WERI-Rb-1 (cell line): ENCODE data around the gene CDO1.
"Not testable (repeated sequence)": the region's sequence is repeated elsewhere in the genome, so short reads cannot be mapped to it uniquely, and the experiment has no call there.

ENCODE experiments used
- DNase-seq: peaks from one replicate; pipeline ENCODE4 v3.0.0-alpha.2; 2020
- H3K27ac ChIP-seq: fragments of 250-450 bp; sonication (Bioruptor Pico); 2 replicates; pipeline ENCODE4 v1.5.1; 2020; ENCODE audit warnings: mild to moderate bottlenecking, moderate library complexity
- H3K27me3 ChIP-seq: fragments of 250-450 bp; sonication (Bioruptor Pico); 2 replicates; pipeline ENCODE4 v1.5.1; 2021; ENCODE audit warnings: mild to moderate bottlenecking, low read depth, moderate library complexity; ENCODE audit not compliant: insufficient read depth, severe bottlenecking
- H3K36me3 ChIP-seq: fragments of 250-450 bp; sonication (Bioruptor Pico); 2 replicates; pipeline ENCODE4 v1.5.1; 2020; ENCODE audit warnings: mild to moderate bottlenecking, moderate library complexity
- H3K4me3 ChIP-seq: 2 replicates; pipeline ENCODE4 v1.5.1; 2011; ENCODE audit warnings: low read depth, mild to moderate bottlenecking, control low read depth, low read length
- H3K9me3 ChIP-seq: fragments of 250-450 bp; sonication (Bioruptor Pico); 2 replicates; pipeline ENCODE4 v1.5.1; 2021; ENCODE audit warnings: mild to moderate bottlenecking, moderate library complexity; ENCODE audit not compliant: severe bottlenecking
- TF ChIP-seq, protein P1 (sequence below): IDR thresholded peaks from 2 replicates; pipeline ENCODE4 v1.5.1; 2011; ENCODE audit warnings: low read depth, mild to moderate bottlenecking, control low read depth, inconsistent platforms, low read length

Gene CDO1

DNA sequence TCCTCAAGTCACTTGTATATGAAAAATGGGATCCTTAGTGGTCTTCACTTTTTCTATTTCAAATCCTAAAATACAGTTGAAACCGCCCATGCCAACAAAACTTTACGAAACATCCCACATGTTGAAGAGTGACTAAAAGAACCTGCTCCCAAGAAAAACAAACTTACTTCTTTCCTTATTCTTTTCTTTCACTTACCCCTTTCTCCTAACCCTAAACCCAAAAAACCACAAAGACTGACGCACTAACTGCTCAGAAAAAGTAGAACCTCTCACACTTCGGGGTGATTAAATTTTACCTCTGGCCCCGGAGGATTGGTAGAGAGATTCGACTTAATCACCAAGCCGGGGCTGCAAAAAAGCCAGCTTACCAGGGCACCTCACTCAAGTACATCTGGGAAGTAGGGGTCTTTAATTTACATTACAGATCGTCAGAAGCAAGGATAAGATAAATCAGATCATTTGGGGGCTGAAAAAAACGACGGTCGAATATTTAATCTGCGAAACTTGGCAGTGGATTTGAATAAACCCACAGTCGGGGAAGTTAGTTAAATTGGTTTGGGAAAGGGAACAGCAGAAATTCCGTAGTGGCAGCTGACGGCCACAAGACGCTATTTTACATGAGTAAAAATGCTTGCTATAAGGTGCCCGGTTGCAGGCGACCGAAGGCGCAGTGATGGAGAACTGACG lies 1.3 kb downstream of the CDO1 start:
- no peaks in the 10 kb centered on the region for H3K9me3 ChIP-seq
- H3K36me3 ChIP-seq: no peaks in the 10 kb centered on the region
- TF ChIP-seq, protein P1, sequence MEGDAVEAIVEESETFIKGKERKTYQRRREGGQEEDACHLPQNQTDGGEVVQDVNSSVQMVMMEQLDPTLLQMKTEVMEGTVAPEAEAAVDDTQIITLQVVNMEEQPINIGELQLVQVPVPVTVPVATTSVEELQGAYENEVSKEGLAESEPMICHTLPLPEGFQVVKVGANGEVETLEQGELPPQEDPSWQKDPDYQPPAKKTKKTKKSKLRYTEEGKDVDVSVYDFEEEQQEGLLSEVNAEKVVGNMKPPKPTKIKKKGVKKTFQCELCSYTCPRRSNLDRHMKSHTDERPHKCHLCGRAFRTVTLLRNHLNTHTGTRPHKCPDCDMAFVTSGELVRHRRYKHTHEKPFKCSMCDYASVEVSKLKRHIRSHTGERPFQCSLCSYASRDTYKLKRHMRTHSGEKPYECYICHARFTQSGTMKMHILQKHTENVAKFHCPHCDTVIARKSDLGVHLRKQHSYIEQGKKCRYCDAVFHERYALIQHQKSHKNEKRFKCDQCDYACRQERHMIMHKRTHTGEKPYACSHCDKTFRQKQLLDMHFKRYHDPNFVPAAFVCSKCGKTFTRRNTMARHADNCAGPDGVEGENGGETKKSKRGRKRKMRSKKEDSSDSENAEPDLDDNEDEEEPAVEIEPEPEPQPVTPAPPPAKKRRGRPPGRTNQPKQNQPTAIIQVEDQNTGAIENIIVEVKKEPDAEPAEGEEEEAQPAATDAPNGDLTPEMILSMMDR: no peak
- H3K27ac ChIP-seq: no peak overlapping the region
- no peak overlapping the region for H3K4me3 ChIP-seq
- no peak for DNase-seq
- no peaks in the 10 kb centered on the region for H3K27me3 ChIP-seq

DNA sequence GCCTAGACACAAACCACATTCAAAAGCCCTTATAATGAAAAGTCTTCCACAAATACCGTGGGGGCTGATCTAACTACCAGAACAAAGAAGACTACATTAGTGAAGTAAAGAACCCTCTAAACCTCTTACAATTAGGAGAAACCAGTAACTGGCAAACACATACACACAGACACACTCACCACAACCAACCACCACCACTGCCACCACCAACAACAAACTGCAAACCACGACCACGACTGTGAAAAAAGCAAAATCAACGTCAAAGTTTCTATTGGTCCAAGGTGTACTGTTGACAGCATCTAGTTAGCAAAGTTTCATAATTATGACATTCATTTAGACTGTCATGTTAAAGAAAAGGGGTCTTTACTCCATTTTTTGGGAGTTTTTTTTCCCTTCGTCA lies 2.7 kb downstream of the CDO1 start:
- H3K9me3 ChIP-seq: no peaks in the 10 kb centered on the region
- no peak for DNase-seq
- H3K27ac ChIP-seq: no peak overlapping the region
- H3K4me3 ChIP-seq: no peak overlapping the region
- no peaks in the 10 kb centered on the region for H3K27me3 ChIP-seq
- TF ChIP-seq, protein P1: no peak
- H3K36me3 ChIP-seq: no peaks in the 10 kb centered on the region

DNA sequence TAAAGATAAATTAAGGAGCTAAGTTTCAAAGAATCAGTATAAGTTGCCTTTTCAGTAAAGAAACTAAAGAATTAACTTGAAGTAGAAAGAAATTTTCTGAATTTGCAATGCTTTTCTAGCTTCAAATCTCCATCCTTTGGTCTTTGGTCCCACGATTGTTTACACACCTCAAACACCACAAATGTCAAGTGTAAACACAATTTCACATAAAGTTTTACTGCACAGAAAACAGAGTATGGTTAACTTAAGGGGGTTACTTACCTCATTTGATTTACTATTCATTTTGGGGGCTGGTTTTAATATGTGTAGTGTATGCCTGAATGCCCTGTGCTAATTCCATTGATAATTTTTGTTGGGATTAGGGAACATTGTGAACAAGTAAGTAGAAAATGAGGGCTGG lies 4.1 kb downstream of the CDO1 start:
- no peak overlapping the region for H3K4me3 ChIP-seq
- DNase-seq: no peak
- no peak overlapping the region for H3K27ac ChIP-seq
- no peaks in the 10 kb centered on the region for H3K9me3 ChIP-seq
- H3K27me3 ChIP-seq: no peaks in the 10 kb centered on the region
- H3K36me3 ChIP-seq: no peaks in the 10 kb centered on the region
- TF ChIP-seq, protein P1: no peak

DNA sequence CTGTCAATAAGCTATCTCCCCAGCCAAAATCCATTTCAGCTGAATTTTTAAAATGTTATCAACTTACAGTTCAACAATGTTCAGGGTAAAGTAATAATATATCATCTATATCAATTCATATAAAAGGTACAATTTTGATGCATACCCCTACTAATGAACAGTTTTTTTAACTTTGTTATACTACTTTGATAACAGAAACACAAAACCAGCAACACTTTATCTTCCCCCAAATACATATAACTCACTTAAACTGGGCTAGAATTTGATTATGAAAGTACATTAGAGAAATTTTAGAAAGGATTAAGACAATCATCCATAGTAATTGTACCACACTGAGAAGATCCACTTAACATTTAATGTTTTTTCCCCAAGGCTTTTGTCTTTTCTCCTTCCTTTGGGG lies 5.1 kb downstream of the CDO1 start:
- Histone ChIP-seq H3K27me3 (no peaks in the 10 kb centered on the region), H3K4me3 (no peak overlapping the region), H3K36me3 (no peaks in the 10 kb centered on the region), H3K27ac (no peak overlapping the region), H3K9me3 (no peaks in the 10 kb centered on the region)
- no peak for DNase-seq
- TF ChIP-seq, protein P1: no peak

DNA sequence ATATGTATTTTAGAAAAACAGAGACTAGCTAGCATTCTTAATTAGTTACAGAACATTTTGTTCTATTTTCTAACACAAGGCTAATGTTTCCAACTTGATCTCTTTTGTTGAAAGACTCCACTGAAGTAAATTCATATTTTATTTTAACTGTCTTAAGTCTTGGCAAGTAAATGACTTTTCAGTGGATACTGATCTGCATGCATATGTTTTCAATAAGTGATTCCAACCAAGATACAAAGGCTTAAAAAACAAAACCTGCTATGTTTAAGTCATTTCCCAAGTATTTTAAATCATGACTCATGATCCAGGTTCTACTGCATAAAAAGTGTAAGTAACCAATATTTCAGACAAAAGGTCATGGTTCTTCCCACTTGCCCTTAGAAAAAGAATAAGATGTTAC lies 5.7 kb downstream of the CDO1 start:
- DNase-seq: no peak
- TF ChIP-seq, protein P1: no peak
- no peaks in the 10 kb centered on the region for H3K36me3 ChIP-seq
- H3K9me3 ChIP-seq: no peaks in the 10 kb centered on the region
- H3K27ac ChIP-seq: no peak overlapping the region
- no peak overlapping the region for H3K4me3 ChIP-seq
- no peaks in the 10 kb centered on the region for H3K27me3 ChIP-seq

DNA sequence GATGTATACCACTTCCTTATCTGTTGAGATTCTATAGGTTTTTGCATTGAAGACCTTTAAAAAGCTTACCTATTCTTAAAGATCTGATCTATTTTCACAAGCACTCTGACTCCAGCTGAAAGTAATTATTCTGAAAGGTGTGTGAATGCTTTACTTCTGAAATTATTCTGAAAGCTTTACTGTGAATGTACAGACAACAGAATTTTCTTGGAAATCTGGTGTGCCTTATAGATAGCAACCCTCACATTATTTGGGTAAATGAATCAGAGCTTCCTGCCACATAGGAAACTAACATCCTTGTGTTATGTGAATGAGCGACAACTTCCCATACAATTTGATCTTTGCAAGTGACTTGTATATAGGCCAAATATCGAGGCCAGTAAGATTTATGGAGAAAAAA lies 6.5 kb downstream of the CDO1 start:
- Histone ChIP-seq H3K9me3 (no peaks in the 10 kb centered on the region), H3K27ac (no peak overlapping the region), H3K4me3 (no peak overlapping the region), H3K27me3 (no peaks in the 10 kb centered on the region), H3K36me3 (no peaks in the 10 kb centered on the region)
- no peak for DNase-seq
- TF ChIP-seq, protein P1: no peak

DNA sequence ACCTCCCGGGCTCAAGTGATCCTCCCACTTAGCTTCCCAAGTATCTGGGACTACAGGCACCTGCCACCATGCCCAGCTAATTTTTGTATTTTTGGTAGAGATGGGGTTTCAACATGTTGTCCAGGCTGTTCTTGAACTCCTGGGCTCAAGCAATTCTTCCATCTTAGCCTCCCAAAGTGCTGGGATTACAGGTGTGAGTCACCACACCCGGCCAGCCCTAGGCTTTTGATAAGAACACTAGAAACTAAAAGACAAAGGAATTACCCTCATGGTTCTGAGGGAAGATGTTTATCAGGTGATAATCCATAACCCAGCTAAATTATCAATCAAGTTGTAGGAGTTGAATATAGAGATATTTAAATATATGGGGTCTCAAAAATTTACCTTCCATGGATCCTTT lies 8.4 kb downstream of the CDO1 start:
- not testable (repeated sequence) for H3K27ac ChIP-seq, DNase-seq, H3K9me3 ChIP-seq, H3K27me3 ChIP-seq, H3K4me3 ChIP-seq, H3K36me3 ChIP-seq
